ENCODE measurements around the gene PRTG.

GRCh38 chr15:55791551-55792400, 48.8 kb upstream of the PRTG start:
- TF ChIP-seq POLR2A (IDR thresholded peaks at IDR 0.05) (no peak), CTCF (IDR thresholded peaks at IDR 0.05) (no peak)

Data from adrenal gland (tissue), 5 donors.